Stomach (tissue), 4 donors: ENCODE measurements around the gene GPC6.

Experiments used
- POLR2A ChIP-seq, 4 donors: fragments of 450-650 bp; IDR thresholded peaks; one replicate each; pipeline ENCODE4 v1.6.1; 2016; ENCODE audit warnings: antibody characterized with exemption in 4 of 4, control low read depth in 2 of 4, mild to moderate bottlenecking in 1 of 4, moderate library complexity in 1 of 4
- POLR2AphosphoS5 ChIP-seq, 3 donors: sonication (generic); formaldehyde crosslinking; IDR thresholded peaks; one replicate each; pipeline ENCODE4 v1.6.1; 2016; ENCODE audit warnings: antibody characterized with exemption in 3 of 3

- TF ChIP-seq POLR2AphosphoS5 (IDR thresholded peaks at IDR 0.05) (no peak), POLR2A (IDR thresholded peaks at IDR 0.05) (no peak)
These were observed 254.0 kb downstream of the GPC6 start for GRCh38 chr13:93480553-93481106.
